DOHH2 (cell line): ENCODE measurements around the gene KCND1.

Source experiments
- CTCF ChIP-seq: fragments of 200-600 bp; sonication (generic); IDR thresholded peaks from one replicate; pipeline ENCODE4 v1.5.1; 2014; ENCODE audit warnings: antibody characterized with exemption, mild to moderate bottlenecking, low read depth, low read length; ENCODE audit not compliant: poor library complexity, severe bottlenecking
- EZH2phosphoT487 ChIP-seq: fragments of 200-600 bp; sonication (generic); IDR thresholded peaks from 2 replicates; pipeline ENCODE4 v1.6.1; 2017; ENCODE audit warnings: borderline replicate concordance, mild to moderate bottlenecking, antibody characterized with exemption, low read length, moderate library complexity, mixed read lengths

- no peak for TF ChIP-seq CTCF
- TF ChIP-seq EZH2phosphoT487 = no peak
Measured at GRCh38 chrX:48998391-48998790, 26.7 kb upstream of the KCND1 start.
